Fibroblast of mammary gland (primary cell): Measurements from ENCODE around the gene CCDC85A.
A peak's percentile ranks its signal among the peaks of the same experiment; 100 is the strongest.

Experiments
- DNase-seq: peaks from one replicate; pipeline ENCODE4 v3.0.0-alpha.2; 2010; ENCODE audit warnings: low read depth
- H3K4me3 ChIP-seq: 2 replicates; pipeline ENCODE4 v1.5.1; 2011; ENCODE audit warnings: low read depth, mild to moderate bottlenecking, low read length, moderate library complexity; ENCODE audit not compliant: control insufficient read depth
- TF ChIP-seq, protein P1 (sequence below): conservative IDR thresholded peaks from 2 replicates; pipeline ENCODE4 v1.5.1; 2011; ENCODE audit warnings: low read depth, low read length, inconsistent platforms; ENCODE audit not compliant: control insufficient read depth, insufficient read depth

Gene CCDC85A

GRCh38 chr2:56299171-56299691 is 115.4 kb downstream of the CCDC85A start:
- peak; percentile 33 for DNase-seq
- TF ChIP-seq, protein P1, sequence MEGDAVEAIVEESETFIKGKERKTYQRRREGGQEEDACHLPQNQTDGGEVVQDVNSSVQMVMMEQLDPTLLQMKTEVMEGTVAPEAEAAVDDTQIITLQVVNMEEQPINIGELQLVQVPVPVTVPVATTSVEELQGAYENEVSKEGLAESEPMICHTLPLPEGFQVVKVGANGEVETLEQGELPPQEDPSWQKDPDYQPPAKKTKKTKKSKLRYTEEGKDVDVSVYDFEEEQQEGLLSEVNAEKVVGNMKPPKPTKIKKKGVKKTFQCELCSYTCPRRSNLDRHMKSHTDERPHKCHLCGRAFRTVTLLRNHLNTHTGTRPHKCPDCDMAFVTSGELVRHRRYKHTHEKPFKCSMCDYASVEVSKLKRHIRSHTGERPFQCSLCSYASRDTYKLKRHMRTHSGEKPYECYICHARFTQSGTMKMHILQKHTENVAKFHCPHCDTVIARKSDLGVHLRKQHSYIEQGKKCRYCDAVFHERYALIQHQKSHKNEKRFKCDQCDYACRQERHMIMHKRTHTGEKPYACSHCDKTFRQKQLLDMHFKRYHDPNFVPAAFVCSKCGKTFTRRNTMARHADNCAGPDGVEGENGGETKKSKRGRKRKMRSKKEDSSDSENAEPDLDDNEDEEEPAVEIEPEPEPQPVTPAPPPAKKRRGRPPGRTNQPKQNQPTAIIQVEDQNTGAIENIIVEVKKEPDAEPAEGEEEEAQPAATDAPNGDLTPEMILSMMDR: no peak
- no peak overlapping the region for H3K4me3 ChIP-seq

DNA sequence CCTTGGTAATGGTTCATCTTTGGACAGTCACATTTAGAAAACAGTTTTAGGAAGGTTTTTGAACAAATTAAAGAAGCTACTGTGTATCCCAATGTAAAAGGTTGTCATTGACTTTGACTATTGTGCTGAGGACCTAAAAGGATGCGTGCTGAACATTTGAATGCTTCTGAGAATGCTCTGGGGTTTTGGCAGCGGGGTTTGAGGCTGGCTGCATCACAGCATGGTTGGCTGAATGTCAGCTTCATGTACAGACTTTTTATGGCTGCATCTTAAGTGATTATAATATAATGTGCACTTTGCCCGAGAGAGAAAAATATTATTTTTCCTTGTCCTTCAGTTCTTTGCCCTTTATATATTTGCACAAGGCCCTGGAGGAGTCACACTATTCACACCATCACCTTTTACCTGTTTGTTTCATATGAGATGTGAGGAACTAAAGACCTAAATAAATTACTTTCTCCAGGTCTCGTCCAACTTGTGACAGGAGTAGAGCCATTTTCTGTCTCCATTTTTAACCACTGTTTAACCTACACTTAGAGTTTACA is 125.9 kb downstream of the CCDC85A start:
- DNase-seq: no peak
- TF ChIP-seq, protein P1: no peak
- no peak overlapping the region for H3K4me3 ChIP-seq

GRCh38 chr2:56313500-56313921 is 129.7 kb downstream of the CCDC85A start:
- TF ChIP-seq, protein P1: no peak
- DNase-seq: no peak
- no peak overlapping the region for H3K4me3 ChIP-seq

- TF ChIP-seq, protein P1: no peak
- no peak for DNase-seq
- H3K4me3 ChIP-seq: no peak overlapping the region
Measured at GRCh38 chr2:56314371-56314770, 130.6 kb downstream of the CCDC85A start.

DNA sequence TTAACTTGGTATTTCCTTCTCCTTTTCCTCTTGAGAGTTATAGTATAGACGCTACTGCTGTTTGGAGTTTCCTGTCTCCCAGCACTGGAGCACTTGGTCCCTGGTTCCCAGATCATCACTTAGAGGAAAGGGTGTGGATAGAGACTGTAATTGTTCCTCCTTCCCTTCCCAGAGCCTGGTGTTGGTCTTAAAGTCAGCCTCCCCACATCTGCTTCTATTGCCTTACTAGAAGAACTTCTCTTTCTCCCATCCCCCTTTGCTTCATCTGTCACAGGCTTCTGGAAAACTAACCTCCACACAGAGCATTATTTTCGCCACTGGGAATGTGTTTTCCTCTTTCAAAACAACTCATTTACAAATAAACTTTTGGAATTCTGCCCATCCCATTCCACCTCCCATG is 131.0 kb downstream of the CCDC85A start:
- TF ChIP-seq, protein P1: no peak
- DNase-seq: peak; percentile 1
- no peak overlapping the region for H3K4me3 ChIP-seq

DNA sequence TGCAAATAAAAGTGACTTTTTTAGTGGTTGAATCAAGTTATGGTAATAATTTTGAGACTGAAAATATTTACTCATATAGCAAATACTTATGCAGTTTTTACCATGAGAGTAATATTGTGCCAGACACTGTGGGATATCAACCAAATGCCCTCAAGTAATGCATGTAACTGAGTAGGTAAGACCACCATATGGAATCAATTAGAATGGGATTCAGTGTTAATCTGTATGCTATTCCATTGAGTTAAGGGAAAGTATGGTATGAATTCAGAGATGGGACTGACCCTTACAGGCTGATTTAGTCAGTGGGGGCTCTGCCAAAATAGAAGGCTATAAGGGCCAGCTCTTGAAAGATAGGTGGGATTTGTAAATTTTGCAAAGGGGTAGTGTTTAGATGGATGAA is 131.6 kb downstream of the CCDC85A start:
- H3K4me3 ChIP-seq: no peak overlapping the region
- no peak for DNase-seq
- TF ChIP-seq, protein P1: no peak

DNA sequence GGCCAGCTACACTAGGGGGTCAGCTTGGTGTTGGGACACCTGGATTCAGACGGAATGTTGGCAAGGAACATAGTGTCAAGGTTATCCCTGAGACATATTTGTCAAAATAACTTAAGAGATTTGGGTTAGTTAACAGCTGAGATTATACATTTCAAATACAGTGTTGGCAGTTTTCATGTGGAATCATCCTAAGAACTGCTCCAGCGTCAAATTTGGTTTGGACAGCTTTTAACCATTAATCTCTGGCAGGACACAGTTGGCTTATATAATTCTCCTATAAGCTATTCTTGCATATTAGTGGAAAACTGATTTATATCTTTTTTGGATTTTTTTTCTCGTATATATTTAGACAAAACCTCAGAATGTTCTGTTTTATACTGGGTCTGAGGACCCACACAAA is 132.2 kb downstream of the CCDC85A start:
- TF ChIP-seq, protein P1: no peak
- no peak overlapping the region for H3K4me3 ChIP-seq
- DNase-seq: no peak
